KG1 (cell line): ENCODE results near the gene WNT5B.

Experiments
- DNase-seq: peaks from one replicate; lab custom pipeline; 2025; lab: John Stamatoyannopoulos, UW

The WNT5B gene

DNA sequence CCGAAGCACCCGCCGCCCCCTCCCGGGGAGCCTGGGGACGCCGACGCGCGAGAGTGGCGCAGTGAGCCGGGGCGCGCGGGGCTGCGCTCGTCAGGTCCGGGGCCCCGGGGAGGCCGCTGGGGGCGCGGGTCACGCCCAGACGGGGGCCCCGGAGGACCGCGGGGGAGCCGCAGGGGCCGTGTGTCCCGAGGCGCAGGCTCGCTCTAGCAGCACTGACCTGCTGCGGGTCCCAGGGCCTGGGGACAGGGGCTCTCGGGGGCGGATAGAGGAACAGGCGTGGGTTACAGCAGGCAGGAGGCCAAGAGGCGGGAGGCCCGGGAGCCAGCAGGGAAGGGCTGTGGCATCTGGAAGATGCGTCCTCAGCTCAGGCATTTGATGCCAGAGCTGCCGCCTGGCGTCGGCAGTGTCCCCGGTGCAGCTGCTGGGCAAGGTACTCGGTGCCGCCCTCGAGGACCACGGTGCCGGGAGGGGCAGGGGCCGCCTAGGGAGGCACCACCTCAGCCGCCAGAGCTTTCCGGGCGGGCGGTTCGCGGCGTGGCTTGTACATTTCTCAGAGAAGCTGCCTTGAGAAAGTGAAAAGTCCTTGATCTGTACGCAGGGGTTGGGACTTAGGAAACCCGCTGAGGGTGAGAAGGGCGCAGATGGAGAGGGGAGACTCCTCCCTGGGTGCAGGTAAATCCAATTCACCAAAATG is 1.2 kb downstream of the WNT5B start:
- no peak for DNase-seq

DNA sequence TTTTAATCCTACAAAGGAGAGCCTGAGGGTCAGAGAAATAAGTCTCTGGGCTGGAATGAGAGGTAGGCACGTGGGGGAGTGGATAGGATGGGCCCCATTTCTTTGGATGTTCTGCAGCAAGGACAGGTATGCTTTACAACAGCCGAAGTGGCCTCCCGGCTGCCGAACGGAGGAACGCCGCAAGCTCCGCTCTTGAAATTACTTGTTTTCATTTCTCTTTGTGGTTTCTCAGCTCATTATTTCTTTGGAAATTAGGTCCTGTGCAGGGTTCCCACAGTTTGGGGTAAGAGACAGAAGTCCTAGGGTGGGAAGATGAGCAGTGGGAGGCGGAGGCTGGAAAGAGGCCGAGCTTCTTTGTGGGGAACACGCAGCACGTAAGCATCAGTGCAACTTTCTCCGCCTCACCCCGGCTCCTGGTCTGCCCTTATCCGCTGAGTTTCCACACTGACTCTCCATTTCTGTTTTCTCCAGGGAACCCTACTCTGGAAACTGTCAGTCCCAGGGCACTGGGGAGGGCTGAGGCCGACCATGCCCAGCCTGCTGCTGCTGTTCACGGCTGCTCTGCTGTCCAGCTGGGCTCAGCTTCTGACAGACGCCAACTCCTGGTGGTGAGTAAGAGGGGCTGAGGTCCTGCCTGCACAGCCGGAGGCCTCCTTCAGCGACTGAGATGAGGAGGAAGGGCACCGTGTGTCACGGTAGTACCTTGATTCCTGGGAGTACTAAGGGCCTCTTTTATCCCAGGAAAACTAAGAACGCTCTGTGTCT is 2.0 kb downstream of the WNT5B start:
- no peak for DNase-seq

DNA sequence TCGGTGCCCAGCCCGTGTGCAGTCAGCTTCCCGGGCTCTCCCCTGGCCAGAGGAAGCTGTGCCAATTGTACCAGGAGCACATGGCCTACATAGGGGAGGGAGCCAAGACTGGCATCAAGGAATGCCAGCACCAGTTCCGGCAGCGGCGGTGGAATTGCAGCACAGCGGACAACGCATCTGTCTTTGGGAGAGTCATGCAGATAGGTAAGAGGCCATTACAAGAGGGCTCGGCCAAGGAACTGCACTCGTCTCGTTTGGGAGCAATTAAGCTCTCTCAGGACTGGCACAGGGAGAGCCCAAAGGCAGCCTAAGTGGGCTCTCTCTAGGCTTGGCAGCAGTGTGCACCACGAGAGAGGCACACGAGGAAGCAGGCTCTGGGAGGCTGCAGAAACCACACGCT is 3.7 kb downstream of the WNT5B start:
- no peak for DNase-seq

DNA sequence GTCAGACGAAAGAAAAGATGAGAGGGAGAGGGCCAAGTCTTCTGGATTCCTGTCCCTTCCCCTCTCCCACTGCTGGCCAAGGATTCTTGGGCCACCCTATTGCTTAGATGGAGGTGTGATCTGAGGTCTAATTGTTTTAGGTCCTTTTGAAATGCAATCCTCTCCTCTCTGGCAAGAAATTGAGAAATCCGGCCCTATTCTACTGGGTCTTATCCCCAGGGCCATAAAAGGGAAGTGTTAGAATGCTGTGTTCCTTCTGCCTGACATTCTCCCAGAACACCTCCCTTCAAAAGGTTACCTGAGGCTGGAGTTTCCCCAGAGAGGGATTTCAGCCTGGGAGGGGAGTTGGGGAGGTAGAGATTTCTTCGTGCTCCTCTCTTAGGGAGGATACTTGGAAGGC is 4.4 kb downstream of the WNT5B start:
- no peak for DNase-seq

DNA sequence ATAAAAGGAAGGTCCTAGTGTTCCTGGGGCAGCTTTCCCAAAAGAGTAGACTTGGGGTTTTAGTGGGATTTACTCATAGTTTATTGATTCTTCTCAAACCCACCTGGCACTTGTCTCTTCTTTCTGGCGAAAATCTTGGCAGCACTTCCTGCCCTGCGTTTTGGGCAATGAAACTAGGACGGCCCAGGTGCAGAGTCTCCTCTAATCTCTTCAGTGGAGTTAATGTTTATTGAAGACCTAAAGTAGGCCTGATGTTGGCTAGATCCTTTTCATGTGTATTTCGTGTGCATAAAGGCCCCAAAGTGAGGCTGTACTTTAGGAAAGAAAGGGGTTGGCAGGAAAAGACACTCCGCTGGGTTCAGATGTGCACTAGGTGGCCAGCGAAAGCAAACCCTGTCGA is 5.1 kb downstream of the WNT5B start:
- no peak for DNase-seq

DNA sequence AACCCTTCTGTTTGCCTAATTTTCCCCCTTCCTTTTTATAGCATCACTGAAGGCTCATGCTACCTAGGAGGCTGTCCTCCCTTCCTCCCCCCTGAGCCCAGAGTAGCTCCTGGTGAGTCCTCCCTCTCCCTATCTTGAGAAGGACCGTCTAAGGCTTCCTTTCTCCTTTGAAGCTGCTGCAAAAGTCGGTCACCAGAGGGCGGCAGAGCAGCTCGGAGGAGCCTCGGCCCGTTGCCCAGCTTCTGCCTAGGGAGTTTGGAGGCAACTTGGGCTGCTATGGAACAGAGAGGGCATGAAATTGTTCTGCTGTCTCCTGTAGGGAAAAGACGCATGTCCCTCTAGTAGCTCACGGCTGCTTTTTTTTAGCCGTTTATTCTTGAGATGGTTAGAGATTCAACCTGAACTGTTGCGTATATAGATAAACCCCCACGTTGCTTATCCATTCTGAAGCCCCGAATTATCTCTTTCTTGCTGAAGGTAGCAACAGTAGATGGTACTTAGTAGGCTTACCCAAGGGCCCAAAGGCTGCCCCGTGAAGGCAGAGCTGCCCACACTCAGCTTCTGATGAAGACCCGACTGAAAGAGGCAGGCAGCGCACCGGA is 5.7 kb downstream of the WNT5B start:
- DNase-seq: peak; percentile 63

DNA sequence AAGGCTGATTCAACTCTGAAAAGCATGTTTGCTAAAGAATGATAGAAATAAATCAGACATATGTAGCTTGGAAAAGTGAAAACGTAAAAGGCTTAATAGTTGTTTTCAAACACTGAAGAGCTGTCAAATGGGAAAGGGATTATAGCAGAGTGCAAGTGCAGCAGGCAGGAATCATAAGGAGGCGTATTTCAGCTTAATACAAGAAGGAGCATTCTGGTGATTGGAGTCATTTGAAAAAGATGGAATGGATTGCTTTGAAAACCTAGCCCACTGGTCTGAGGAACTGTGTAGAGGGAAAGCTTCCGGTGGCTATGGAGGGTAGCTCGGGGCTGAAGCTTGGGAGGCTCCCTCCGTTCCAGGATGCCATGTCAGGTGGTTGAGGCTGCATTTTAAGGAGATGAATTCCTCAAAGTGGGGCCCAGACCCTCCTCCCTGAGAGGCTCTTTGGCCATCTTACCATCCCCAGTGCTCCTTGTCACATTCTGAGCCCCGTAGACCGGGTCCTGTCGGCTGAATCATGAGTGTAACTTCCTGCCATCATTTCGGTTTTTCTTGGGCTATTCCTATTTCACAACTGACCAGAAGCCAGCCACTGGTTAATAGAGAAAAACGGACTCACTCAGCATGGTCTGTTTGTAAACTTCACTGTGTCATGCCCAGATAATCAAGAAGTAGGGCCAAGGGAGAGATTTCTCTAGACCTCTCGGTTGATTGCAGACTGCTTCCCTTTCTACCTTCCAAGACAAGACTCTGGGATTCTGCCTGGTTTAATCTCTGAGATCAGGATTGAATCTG is 6.5 kb downstream of the WNT5B start:
- DNase-seq: no peak

DNA sequence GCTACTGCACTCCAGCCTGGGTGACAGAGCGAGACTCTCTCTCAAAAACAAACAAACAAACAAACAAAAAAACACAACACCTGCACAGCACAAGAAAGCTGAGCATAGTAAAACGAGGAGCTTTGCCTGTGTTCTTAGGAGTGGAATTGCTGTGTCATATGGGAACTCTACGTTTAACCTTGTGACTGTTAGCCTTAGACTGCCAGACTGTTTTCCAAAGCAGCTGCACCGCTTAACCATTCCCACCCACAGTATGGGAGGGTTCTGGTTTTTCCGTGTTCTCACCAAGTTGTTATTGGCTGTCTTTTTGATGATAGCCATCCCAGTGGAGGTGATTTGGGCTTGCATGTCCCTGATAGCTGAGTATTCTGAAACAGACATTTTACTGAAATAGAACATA is 9.2 kb downstream of the WNT5B start:
- DNase-seq: no peak

DNA sequence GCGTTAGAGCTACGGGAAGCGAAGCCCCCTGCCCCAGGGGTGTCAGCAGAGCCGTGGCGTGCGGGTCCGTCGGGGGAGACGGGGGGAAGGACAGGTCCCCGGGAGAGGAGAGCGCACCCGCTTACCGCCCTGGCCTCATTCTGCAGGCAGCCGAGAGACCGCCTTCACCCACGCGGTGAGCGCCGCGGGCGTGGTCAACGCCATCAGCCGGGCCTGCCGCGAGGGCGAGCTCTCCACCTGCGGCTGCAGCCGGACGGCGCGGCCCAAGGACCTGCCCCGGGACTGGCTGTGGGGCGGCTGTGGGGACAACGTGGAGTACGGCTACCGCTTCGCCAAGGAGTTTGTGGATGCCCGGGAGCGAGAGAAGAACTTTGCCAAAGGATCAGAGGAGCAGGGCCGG is 10.5 kb downstream of the WNT5B start:
- no peak for DNase-seq

DNA sequence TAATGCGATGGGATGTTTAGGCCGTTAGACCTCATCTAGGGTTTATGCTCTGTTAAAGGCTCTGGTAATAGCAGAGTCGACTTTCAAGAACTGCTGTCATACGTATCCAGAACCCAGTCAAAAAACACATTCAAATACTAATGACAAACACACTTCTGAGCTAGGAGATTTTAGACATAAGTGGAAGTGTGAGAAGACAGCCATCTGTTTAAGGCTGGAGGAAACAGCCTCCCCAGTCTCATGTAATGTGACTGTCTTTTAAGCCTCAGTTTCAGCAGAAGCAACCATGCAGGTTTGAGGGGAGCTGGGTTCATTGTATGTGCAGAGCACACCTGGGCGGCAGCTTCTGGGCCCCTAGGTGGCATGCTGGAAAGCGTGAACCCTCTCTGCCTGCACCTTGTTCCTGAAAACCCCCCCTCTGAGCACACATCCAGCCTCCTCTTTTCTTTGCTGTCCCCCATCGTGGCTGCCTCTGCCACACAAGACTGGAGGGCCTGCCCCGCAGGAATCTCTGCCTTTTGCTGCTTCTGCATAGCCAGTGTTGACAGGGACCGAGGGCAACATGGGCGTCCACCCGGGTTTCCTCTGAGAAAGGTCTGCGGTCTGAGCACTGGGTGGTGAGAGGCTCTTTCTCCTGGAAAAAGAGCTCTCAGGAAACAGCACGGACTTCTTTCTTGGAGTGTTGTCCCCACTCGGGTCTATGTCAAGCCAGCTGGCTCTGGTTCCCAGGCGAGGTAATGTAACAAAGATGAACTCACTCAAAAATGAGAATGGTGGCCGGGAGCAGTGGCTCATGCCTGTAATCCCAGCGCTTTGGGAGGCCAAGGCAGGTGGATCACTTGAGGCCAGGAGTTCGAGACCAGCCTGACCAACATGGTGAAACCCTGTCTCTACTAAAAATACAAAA is 11.6 kb downstream of the WNT5B start:
- DNase-seq: no peak

DNA sequence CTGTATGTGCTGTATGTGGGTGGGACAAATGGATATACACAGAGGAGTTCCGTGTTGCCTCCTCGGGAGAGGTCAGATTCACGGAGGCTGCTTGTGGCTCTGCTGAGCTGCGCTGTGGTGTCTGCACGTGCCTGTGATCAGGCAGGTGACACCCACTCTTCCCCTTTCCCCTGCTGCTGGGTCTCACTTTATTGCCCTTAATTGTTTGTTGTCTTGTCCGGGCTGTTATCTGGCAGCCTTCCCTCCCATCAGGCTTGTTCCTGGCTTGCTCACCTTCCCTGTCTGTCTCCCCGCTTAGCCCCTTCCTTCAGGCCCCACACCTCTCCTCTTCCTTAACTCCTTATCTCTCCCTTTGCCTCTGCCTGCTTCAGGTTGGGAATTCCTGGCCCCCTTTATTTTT is 13.5 kb downstream of the WNT5B start:
- no peak for DNase-seq

DNA sequence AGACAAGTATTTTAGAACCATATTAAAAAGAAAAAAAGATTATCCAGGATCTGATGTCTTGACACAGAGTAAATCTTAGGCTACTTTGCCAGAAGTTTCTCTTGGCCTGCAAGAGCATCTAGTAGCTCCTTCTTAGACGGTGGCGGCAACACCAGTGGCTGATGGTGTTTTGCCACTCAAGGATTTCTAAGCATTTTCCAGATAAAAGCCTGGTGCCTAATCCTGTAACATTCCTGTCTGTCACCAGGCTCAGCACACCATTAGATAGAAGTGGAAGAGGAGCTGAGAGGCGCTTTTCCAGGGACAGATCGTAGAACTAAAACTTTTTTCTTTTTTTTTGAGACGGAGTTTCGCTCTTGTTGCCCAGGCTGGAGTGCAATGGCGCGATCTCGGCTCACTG is 14.0 kb downstream of the WNT5B start:
- no peak for DNase-seq

DNA sequence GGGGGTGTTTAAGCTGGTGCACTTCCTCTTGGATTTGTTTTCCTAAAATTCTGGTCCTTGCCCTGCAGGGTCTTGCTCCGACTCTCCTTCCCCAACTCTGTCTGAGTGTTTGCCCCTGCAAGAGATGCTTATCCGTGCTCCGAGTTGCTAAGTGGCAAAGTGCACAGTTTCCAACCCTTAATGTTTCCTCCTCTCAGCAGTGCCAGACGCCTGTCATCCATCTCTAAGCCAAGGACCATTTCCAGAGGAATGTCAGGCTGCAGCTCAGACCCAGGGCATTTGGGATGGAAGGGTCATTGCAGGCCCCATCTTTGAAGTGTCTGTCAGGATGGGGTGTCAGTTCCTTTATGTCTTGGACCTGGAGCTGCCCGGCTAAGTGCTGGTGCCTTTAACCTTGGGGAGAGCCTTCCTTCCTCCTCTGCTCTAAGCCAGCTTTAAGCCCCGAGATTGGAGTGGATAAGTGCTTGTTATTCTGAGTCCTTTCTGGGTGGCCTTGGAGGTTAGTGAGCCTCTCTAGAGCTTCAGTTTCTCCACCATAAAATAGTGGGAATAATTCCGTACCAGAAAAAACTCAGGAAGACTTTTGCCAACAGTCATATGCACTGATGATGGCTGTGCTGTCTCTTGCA is 15.0 kb downstream of the WNT5B start:
- no peak for DNase-seq

DNA sequence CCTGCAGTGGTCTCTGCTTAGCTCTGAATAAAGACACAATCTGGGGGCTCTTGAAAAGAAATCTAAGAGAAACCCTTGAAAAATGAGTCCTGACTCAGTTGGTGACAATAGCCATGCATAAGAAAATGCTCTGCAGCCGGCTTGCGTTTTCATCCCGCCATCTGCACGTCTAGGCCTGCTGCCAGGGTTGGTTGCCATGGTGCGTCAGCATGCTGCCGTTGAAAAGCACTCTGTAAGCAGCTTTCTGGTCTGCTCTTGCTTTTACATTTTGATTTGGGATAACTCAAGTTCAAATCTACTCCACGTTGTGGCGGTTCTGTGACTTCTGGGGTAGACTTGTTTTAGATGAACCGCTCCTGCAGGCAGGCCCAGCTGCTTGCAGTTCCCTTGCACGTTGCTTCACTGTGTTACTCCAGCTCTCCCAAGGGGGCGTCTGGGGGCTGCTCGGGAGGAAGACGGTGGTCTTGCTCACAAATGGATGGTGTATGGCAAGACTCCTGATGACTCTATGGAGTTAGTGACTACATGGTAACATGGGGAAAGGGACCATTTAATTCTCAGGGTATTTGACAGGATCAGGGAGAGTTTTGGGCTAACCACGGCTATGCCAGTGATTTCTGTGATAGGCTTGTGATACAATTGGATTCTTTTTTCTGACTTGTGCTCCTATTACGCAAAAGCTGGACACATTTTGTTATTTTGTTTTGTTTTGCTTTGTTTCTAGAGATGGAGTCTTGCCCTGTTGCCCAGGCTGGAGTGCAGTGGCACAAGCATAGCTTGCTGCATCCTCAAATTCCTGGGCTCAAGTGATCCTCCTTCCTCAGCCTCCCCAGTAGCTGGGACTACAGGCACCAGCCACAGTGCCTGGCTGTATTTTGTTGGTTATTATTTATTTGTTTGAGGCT is 15.8 kb downstream of the WNT5B start:
- no peak for DNase-seq

DNA sequence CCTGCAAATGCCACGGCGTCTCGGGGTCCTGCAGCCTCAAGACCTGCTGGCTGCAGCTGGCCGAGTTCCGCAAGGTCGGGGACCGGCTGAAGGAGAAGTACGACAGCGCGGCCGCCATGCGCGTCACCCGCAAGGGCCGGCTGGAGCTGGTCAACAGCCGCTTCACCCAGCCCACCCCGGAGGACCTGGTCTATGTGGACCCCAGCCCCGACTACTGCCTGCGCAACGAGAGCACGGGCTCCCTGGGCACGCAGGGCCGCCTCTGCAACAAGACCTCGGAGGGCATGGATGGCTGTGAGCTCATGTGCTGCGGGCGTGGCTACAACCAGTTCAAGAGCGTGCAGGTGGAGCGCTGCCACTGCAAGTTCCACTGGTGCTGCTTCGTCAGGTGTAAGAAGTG is 16.8 kb downstream of the WNT5B start:
- DNase-seq: no peak

DNA sequence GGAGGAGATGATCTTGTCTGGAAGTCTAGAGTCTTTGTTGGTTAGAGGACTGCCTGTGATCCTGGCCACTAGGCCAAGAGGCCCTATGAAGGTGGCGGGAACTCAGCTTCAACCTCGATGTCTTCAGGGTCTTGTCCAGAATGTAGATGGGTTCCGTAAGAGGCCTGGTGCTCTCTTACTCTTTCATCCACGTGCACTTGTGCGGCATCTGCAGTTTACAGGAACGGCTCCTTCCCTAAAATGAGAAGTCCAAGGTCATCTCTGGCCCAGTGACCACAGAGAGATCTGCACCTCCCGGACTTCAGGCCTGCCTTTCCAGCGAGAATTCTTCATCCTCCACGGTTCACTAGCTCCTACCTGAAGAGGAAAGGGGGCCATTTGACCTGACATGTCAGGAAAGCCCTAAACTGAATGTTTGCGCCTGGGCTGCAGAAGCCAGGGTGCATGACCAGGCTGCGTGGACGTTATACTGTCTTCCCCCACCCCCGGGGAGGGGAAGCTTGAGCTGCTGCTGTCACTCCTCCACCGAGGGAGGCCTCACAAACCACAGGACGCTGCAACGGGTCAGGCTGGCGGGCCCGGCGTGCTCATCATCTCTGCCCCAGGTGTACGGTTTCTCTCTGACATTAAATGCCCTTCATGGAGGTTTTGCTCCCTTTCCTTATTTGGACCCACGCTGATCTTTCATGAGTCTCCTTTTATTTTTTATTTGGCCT is 17.7 kb downstream of the WNT5B start:
- no peak for DNase-seq

DNA sequence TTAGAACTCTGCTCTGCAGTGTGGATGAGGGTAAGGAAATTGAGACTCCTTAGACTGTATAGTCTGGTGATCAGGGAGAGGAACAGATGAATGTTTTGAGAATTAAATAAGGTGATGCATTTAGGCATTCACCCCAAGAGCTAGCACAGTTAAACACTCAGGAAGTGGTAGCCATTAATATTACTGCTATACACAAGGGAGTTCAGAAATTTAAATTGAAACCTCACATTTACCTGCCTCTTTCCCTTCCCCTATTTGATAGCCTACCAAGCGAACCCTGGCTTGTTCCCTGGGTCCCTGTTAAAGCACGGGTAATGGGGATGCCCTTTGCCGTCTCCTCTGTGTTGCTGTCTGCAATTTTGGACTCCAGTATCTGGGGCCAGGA is 18.2 kb downstream of the WNT5B start:
- no peak for DNase-seq

DNA sequence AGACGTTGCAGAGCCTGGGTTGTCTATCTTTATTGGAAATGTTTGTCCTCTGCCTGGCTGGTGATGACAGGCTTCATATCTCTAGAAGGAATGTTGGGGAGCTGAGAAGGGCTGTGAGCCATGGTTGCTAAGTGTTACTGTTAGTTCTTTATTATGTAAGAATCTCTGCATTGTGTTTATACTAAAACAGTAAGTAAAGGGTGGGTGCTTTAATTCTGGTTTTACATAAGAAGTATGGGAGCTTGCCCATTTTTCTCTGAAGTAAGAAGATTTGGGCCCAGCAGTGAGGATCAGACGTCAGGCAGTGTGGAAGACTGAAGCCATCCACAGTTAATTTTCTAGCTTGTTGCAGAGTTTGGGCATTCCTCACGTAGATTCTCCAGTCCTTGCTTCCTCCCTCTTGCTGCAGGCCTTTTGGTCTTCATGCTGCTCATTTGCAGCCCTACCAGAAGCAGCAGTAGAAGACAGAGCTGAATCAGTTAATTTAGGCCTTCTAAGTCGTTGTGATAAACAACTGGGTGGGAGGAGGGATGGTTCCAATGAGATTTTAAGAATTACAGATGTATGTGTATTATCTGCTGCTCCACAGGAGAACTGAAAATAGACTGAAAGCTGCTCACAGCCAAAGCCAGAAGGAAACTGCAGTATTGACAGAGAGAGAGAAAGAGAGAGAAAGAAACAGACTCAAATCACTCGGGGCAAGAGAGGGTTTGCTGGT is 21.4 kb downstream of the WNT5B start:
- DNase-seq: no peak

DNA sequence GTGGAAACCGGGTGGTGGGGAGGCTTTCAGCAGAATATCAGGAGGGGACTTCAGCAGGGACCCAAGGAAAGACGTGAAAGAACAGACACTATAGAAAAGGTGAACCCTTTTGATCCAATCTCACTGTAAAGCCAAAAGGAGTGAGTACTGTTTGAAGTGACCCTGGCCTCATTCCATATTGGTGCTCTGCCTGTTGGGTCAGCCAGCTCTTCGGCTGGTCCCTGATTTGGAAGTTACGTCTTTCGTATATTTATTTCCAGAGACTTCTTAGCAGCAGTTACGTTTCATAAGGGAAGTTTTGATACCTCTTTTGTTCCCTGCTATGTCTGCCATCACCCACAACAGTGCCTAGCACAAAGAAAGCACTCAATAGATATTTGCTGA is 21.9 kb downstream of the WNT5B start:
- no peak for DNase-seq
